ENCODE measurements around the gene LRWD1.
"Not testable (repeated sequence)": the region's sequence is repeated elsewhere in the genome, so short reads cannot be mapped to it uniquely, and the experiment has no call there.

DNA sequence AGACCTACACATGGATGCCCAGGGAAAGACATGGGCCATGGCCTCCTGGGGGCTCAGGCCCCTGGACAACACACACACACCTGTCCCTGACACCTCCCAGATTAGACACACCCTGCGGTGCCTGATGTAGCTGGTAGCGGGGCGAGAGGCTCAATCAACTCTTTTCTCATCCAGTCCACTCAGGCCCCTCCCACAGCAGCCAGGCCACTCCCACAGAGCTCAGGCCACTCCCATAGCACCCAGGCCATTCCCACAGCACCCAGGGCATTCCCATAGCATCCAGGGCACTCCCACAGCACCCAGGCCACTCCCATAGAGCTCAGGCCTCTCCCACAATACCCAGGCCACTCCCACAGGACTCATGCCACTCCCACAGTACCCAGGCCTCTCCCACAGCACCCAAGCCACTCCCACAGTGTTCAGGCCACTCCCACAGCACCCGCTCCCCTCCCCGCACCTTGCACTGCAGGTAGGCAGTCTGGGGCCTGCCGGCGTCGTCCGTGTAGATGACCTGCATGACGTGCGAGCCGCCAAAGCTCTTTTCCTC is 25.8 kb downstream of the LRWD1 start:
- TF ChIP-seq, protein P1, sequence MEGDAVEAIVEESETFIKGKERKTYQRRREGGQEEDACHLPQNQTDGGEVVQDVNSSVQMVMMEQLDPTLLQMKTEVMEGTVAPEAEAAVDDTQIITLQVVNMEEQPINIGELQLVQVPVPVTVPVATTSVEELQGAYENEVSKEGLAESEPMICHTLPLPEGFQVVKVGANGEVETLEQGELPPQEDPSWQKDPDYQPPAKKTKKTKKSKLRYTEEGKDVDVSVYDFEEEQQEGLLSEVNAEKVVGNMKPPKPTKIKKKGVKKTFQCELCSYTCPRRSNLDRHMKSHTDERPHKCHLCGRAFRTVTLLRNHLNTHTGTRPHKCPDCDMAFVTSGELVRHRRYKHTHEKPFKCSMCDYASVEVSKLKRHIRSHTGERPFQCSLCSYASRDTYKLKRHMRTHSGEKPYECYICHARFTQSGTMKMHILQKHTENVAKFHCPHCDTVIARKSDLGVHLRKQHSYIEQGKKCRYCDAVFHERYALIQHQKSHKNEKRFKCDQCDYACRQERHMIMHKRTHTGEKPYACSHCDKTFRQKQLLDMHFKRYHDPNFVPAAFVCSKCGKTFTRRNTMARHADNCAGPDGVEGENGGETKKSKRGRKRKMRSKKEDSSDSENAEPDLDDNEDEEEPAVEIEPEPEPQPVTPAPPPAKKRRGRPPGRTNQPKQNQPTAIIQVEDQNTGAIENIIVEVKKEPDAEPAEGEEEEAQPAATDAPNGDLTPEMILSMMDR (IDR thresholded peaks at IDR 0.05) = not testable (repeated sequence)
- TF ChIP-seq EP300 (IDR thresholded peaks at IDR 0.05) = not testable (repeated sequence)
